ENCODE results near the gene CEP131. TPM values are rescaled to one million over a fixed set of nuclear protein-coding genes. Genes with fewer than 3 reads are reported as not detected.

CEP131 gene
- total and polyA plus RNA-seq, 2 of the 8 experiments (the other 6 are each of a cell fraction or from before 2014, with no cell fraction given) = 5.9 to 23.2 TPM

- TF ChIP-seq RBBP5 (IDR thresholded peaks at IDR 0.05; ENCODE audit: borderline replicate concordance, low read depth, low read length) (no peak), EGR1 (IDR thresholded peaks at IDR 0.05; ENCODE audit: borderline replicate concordance, low read depth, low read length) (no peak), TAF7 (optimal IDR thresholded peaks at IDR 0.05; ENCODE audit: borderline replicate concordance, low read depth, low read length) (no peak), RAD21 (IDR thresholded peaks at IDR 0.05 in 1 of 2, conservative IDR thresholded peaks at IDR 0.05 in 1 of 2; ENCODE audit: low read depth in 2 of 2, low read length in 2 of 2) (no peak), SAP30 (IDR thresholded peaks at IDR 0.05; ENCODE audit: insufficient read depth, insufficient replicate concordance, low read length) (no peak)
- TF ChIP-seq, protein P1, sequence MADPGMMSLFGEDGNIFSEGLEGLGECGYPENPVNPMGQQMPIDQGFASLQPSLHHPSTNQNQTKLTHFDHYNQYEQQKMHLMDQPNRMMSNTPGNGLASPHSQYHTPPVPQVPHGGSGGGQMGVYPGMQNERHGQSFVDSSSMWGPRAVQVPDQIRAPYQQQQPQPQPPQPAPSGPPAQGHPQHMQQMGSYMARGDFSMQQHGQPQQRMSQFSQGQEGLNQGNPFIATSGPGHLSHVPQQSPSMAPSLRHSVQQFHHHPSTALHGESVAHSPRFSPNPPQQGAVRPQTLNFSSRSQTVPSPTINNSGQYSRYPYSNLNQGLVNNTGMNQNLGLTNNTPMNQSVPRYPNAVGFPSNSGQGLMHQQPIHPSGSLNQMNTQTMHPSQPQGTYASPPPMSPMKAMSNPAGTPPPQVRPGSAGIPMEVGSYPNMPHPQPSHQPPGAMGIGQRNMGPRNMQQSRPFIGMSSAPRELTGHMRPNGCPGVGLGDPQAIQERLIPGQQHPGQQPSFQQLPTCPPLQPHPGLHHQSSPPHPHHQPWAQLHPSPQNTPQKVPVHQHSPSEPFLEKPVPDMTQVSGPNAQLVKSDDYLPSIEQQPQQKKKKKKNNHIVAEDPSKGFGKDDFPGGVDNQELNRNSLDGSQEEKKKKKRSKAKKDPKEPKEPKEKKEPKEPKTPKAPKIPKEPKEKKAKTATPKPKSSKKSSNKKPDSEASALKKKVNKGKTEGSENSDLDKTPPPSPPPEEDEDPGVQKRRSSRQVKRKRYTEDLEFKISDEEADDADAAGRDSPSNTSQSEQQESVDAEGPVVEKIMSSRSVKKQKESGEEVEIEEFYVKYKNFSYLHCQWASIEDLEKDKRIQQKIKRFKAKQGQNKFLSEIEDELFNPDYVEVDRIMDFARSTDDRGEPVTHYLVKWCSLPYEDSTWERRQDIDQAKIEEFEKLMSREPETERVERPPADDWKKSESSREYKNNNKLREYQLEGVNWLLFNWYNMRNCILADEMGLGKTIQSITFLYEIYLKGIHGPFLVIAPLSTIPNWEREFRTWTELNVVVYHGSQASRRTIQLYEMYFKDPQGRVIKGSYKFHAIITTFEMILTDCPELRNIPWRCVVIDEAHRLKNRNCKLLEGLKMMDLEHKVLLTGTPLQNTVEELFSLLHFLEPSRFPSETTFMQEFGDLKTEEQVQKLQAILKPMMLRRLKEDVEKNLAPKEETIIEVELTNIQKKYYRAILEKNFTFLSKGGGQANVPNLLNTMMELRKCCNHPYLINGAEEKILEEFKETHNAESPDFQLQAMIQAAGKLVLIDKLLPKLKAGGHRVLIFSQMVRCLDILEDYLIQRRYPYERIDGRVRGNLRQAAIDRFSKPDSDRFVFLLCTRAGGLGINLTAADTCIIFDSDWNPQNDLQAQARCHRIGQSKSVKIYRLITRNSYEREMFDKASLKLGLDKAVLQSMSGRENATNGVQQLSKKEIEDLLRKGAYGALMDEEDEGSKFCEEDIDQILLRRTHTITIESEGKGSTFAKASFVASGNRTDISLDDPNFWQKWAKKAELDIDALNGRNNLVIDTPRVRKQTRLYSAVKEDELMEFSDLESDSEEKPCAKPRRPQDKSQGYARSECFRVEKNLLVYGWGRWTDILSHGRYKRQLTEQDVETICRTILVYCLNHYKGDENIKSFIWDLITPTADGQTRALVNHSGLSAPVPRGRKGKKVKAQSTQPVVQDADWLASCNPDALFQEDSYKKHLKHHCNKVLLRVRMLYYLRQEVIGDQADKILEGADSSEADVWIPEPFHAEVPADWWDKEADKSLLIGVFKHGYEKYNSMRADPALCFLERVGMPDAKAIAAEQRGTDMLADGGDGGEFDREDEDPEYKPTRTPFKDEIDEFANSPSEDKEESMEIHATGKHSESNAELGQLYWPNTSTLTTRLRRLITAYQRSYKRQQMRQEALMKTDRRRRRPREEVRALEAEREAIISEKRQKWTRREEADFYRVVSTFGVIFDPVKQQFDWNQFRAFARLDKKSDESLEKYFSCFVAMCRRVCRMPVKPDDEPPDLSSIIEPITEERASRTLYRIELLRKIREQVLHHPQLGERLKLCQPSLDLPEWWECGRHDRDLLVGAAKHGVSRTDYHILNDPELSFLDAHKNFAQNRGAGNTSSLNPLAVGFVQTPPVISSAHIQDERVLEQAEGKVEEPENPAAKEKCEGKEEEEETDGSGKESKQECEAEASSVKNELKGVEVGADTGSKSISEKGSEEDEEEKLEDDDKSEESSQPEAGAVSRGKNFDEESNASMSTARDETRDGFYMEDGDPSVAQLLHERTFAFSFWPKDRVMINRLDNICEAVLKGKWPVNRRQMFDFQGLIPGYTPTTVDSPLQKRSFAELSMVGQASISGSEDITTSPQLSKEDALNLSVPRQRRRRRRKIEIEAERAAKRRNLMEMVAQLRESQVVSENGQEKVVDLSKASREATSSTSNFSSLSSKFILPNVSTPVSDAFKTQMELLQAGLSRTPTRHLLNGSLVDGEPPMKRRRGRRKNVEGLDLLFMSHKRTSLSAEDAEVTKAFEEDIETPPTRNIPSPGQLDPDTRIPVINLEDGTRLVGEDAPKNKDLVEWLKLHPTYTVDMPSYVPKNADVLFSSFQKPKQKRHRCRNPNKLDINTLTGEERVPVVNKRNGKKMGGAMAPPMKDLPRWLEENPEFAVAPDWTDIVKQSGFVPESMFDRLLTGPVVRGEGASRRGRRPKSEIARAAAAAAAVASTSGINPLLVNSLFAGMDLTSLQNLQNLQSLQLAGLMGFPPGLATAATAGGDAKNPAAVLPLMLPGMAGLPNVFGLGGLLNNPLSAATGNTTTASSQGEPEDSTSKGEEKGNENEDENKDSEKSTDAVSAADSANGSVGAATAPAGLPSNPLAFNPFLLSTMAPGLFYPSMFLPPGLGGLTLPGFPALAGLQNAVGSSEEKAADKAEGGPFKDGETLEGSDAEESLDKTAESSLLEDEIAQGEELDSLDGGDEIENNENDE (IDR thresholded peaks at IDR 0.05; ENCODE audit: insufficient replicate concordance, low read length) = no peak
Measured at GRCh38 chr17:81193051-81193410, 29.7 kb downstream of the CEP131 start (continued).

Data from H1 (cell line).